Vagina (tissue), 2 donors: ENCODE measurements around the gene NCBP3. TPM values are rescaled to one million over a fixed set of nuclear protein-coding genes. Genes with fewer than 3 reads are reported as not detected.

ENCODE experiments used
- DNase-seq, 2 donors: peaks; one replicate each; pipeline ENCODE4 v3.0.0-alpha.2; 2017; ENCODE audit errors: extremely low spot score in 2 of 2
- H3K27ac ChIP-seq: fragments of 200-600 bp; sonication (generic); one replicate; pipeline ENCODE4 v1.5.1; 2019
- H3K27me3 ChIP-seq: fragments of 200-600 bp; sonication (generic); one replicate; pipeline ENCODE4 v1.5.1; 2019
- H3K36me3 ChIP-seq, 2 donors: fragments of 200-600 bp; sonication (generic); one replicate each; pipeline ENCODE4 v1.5.1; 2017 to 2019
- H3K4me1 ChIP-seq: fragments of 200-600 bp; sonication (generic); one replicate; pipeline ENCODE4 v1.5.1; 2019
- H3K4me3 ChIP-seq, 2 donors: fragments of 200-600 bp; sonication (generic); 1 replicate in 1 of 2; 2 replicates in 1 of 2; pipeline ENCODE4 v1.5.1; 2016 to 2019
- H3K9me3 ChIP-seq: fragments of 200-600 bp; sonication (generic); one replicate; pipeline ENCODE4 v1.5.1; 2019
- CTCF ChIP-seq, 3 experiments: fragments of 450-650 bp in 2 of 3; fragments of 200-600 bp in 1 of 3; sonication (generic) in 1 of 3; IDR thresholded peaks; one replicate each; pipeline ENCODE4 v1.5.1; 2017 to 2019; ENCODE audit warnings: antibody characterized with exemption in 3 of 3, mild to moderate bottlenecking in 2 of 3, moderate library complexity in 2 of 3
- POLR2A ChIP-seq, 2 donors: fragments of 450-650 bp; IDR thresholded peaks; one replicate each; pipeline ENCODE4 v1.6.1; 2017; ENCODE audit warnings: antibody characterized with exemption in 2 of 2, mild to moderate bottlenecking in 2 of 2, moderate library complexity in 2 of 2
- POLR2AphosphoS5 ChIP-seq, 2 donors: sonication (generic); formaldehyde crosslinking; IDR thresholded peaks; one replicate each; pipeline ENCODE4 v1.9.0; 2017; ENCODE audit warnings: antibody characterized with exemption in 2 of 2, mild to moderate bottlenecking in 2 of 2, low read depth in 1 of 2; ENCODE audit not compliant: insufficient read depth in 1 of 2
- intact Hi-C: fragments of 100-400 bp; cut with DNase I; formaldehyde crosslinking; loops from one replicate; pipeline ENCODE4 v1.15.1; 2023
- total RNA-seq: library from RNA; depleted of rRNA; stranded (reverse); fragments of >200 nt; gene quantifications from one replicate; pipeline ENCODE4 v1.2.3, GENCODE V29; 2016

Gene NCBP3
- total RNA-seq, 1 donor from 2014 or later: 20.6 TPM

DNA sequence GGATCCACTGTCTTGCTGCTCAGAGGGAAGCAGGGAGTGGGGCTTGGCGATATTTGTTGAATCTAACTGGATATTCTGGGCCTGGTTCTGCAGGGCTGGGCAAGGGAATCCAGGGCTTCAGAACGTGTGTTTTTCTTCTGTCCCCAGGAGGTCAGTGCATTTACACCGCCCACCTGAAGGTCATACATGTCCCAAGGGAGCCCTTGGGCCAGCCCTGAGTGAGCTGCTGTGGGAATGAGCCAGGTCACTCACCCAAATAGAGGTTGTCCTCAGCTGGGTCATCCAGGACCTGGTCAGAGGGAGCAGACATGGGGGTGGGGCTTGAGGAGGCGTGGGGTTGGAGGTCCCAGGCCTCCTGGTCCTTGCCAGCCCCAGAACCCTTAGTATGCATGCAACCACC is 36.2 kb upstream of the NCBP3 start:
- Histone ChIP-seq H3K27me3 (no peaks in the 10 kb centered on the region), H3K9me3 (no peaks in the 10 kb centered on the region), H3K36me3 (peaks cover 0 to 30% of the 10 kb centered on the region in 2 donors), H3K4me1 (peaks cover 31% of the 10 kb centered on the region), H3K27ac (no peak overlapping the region), H3K4me3 (no peak overlapping the region)
- intact Hi-C loops: no loop called here
- TF ChIP-seq POLR2AphosphoS5 (IDR thresholded peaks at IDR 0.05; ENCODE audit: insufficient read depth in 1 of 2, low read depth in 1 of 2): no peak
- no peak for TF ChIP-seq CTCF (IDR thresholded peaks at IDR 0.05)
- TF ChIP-seq POLR2A (IDR thresholded peaks at IDR 0.05): no peak
- DNase-seq: no peak

DNA sequence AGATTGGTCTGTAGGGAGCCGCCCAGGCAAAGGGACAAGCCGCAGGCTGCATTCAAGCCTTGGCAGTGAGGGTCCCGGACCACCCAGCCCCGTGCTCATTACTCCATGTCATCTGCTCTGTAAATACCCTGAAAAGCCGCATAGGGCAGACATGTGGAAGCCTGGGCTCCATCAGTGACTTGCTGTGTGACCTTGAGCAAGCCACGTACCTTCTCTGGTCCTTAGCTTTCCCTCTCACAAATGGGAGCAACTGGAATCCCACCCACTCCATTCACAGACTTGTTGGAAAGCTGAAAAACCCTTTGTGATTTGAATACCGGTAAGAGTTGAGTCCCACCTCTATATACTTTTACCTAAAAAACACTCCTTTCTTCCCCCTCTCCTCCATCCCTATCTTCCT is 34.9 kb upstream of the NCBP3 start:
- DNase-seq: no peak
- no peak overlapping the region for H3K4me3 ChIP-seq
- H3K36me3 ChIP-seq: peaks cover 0 to 35% of the 10 kb centered on the region in 2 donors
- H3K27me3 ChIP-seq: no peaks in the 10 kb centered on the region
- no peak overlapping the region for H3K27ac ChIP-seq
- H3K9me3 ChIP-seq: no peaks in the 10 kb centered on the region
- intact Hi-C loops: no loop called here
- H3K4me1 ChIP-seq: peaks cover 18% of the 10 kb centered on the region
- TF ChIP-seq CTCF (IDR thresholded peaks at IDR 0.05) (no peak), POLR2AphosphoS5 (IDR thresholded peaks at IDR 0.05; ENCODE audit: insufficient read depth in 1 of 2, low read depth in 1 of 2) (no peak), POLR2A (IDR thresholded peaks at IDR 0.05) (no peak)

DNA sequence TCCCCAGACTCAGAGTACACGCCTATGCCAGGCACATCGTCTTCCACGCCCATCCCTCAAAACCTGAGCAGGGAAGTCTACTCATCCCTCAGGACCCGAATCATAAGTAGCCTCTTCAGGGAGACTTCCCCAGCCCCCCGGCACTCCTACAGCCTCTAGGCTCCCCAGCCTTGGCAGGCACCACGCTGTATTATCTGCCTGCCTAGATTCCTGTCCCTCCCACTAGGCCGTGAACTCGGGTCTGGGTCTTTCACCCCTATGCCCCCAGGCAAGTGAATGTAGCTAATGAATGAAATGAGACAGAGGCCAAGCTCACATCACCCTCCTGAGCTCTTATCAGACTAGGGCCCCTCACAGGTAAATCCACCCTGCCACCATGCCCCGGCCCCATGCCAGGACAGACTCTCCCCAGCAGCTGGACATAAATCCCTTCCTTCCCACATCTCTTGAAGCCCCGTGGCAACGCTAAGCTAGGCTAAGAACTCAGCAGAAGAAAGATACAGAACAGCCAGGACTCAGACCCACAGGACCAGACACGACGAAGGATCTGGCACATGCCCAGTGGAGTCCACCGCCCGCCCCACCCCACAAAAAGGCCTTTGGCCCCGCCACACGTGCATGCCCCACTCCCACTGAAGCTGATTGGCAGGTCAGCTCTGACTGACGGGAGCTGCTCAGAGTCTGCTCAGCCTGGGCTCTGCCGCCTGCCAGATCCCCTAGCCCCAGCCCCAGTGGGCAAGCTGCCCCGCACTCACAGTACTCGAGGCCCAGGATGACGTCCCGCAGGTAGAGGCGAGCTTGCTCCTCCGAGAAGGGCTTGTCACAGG is 33.8 kb upstream of the NCBP3 start:
- Histone ChIP-seq H3K36me3 (peaks cover 0 to 39% of the 10 kb centered on the region in 2 donors), H3K9me3 (no peaks in the 10 kb centered on the region), H3K4me1 (peaks cover 10% of the 10 kb centered on the region), H3K4me3 (no peak overlapping the region), H3K27ac (peak overlapping the region; percentile 42), H3K27me3 (no peaks in the 10 kb centered on the region)
- no peak for DNase-seq
- intact Hi-C loops: no loop called here
- no peak for TF ChIP-seq POLR2A (IDR thresholded peaks at IDR 0.05)
- TF ChIP-seq CTCF (IDR thresholded peaks at IDR 0.05): no peak
- no peak for TF ChIP-seq POLR2AphosphoS5 (IDR thresholded peaks at IDR 0.05; ENCODE audit: insufficient read depth in 1 of 2, low read depth in 1 of 2)

DNA sequence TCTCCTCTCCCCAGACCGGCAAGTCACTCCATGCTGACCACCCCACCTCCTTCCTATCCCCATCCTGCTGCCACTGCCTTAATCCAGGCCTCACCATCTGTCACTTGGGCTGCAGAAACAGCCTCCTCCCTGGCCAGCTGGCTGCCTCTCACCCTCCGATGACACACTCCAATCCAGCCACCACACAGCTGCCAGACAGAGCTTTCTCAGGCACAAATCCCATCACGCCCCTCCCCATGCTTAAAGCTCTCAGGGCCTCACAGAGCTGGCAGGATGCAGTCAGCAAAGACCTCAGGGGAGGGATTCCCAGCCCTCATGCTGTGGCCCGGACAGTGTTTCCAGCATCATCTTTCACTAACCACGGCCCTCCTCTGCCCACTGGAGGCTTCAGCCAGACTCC is 33.1 kb upstream of the NCBP3 start:
- intact Hi-C loops: no loop called here
- Histone ChIP-seq H3K9me3 (no peaks in the 10 kb centered on the region), H3K27me3 (no peaks in the 10 kb centered on the region), H3K36me3 (peaks cover 0 to 36% of the 10 kb centered on the region in 2 donors), H3K4me3 (no peak overlapping the region), H3K4me1 (peaks cover 10% of the 10 kb centered on the region), H3K27ac (peak overlapping the region; percentile 42)
- TF ChIP-seq CTCF (IDR thresholded peaks at IDR 0.05): no peak
- no peak for DNase-seq

- Histone ChIP-seq H3K9me3 (no peaks in the 10 kb centered on the region), H3K36me3 (peaks cover 0 to 33% of the 10 kb centered on the region in 2 donors), H3K4me1 (peaks cover 10% of the 10 kb centered on the region), H3K4me3 (no peak overlapping the region), H3K27ac (no peak overlapping the region), H3K27me3 (no peaks in the 10 kb centered on the region)
- DNase-seq: no peak
- TF ChIP-seq POLR2A (IDR thresholded peaks at IDR 0.05) (no peak), POLR2AphosphoS5 (IDR thresholded peaks at IDR 0.05; ENCODE audit: insufficient read depth in 1 of 2, low read depth in 1 of 2) (no peak), CTCF (IDR thresholded peaks at IDR 0.05) (no peak)
- intact Hi-C loops: no loop called here
These were observed 31.2 kb upstream of the NCBP3 start for GRCh38 chr17:3877220-3877619.
